CD1c-positive myeloid dendritic cell (primary cell): Measurements from ENCODE around the gene TBX10.
"Not testable (repeated sequence)": the region's sequence is repeated elsewhere in the genome, so short reads cannot be mapped to it uniquely, and the experiment has no call there.

Experiments used
- DNase-seq: peaks from one replicate; pipeline ENCODE4 v3.0.0-alpha.2; 2016; ENCODE audit errors: extremely low spot score

TBX10 gene

GRCh38 chr11:67664213-67664585 lies 24.6 kb upstream of the TBX10 start:
- DNase-seq, result no peak

GRCh38 chr11:67663532-67664212 lies 24.1 kb upstream of the TBX10 start:
- DNase-seq, result no peak

GRCh38 chr11:67662835-67663531 lies 23.4 kb upstream of the TBX10 start:
- no peak for DNase-seq

GRCh38 chr11:67662142-67662834 lies 22.7 kb upstream of the TBX10 start:
- no peak for DNase-seq

- not testable (repeated sequence) for DNase-seq
Observed at GRCh38 chr11:67660752-67661151, 21.2 kb upstream of the TBX10 start.

- not testable (repeated sequence) for DNase-seq
Observed at GRCh38 chr11:67659651-67660165, 20.1 kb upstream of the TBX10 start.

- no peak for DNase-seq
Observed at GRCh38 chr11:67657300-67657699, 17.7 kb upstream of the TBX10 start.

GRCh38 chr11:67656278-67656922 lies 16.8 kb upstream of the TBX10 start:
- DNase-seq, result peak; percentile 65

GRCh38 chr11:67654225-67654624 lies 14.7 kb upstream of the TBX10 start:
- no peak for DNase-seq

- no peak for DNase-seq
Observed at GRCh38 chr11:67652965-67653845, 13.6 kb upstream of the TBX10 start.

GRCh38 chr11:67651976-67652781 lies 12.6 kb upstream of the TBX10 start:
- no peak for DNase-seq

GRCh38 chr11:67649634-67650510 lies 10.3 kb upstream of the TBX10 start:
- DNase-seq, result no peak

GRCh38 chr11:67648796-67649613 lies 9.4 kb upstream of the TBX10 start:
- DNase-seq, result peak; percentile 66

- DNase-seq, result peak; percentile 35
Observed at GRCh38 chr11:67648140-67648795, 8.7 kb upstream of the TBX10 start.

- no peak for DNase-seq
Observed at GRCh38 chr11:67647471-67647870, 7.9 kb upstream of the TBX10 start.

GRCh38 chr11:67646535-67647336 lies 7.2 kb upstream of the TBX10 start:
- DNase-seq, result peak; percentile 34
